Stimulated activated CD4-positive, alpha-beta T cell treated with anti-CD3 and anti-CD28 coated beads, Interleukin-12 subunit alpha, Interleukin-12 subunit beta, amount 100 ng/mL, for 48 hours (primary cell): ENCODE measurements around the gene SAMD10.
A peak's percentile ranks its signal among the peaks of the same experiment; 100 is the strongest.

Source experiments
- DNase-seq, 3 donors: peaks; one replicate each; pipeline ENCODE4 v3.0.0-alpha.2; 2020; ENCODE audit warnings: low read depth in 2 of 3, low spot score in 1 of 3

The SAMD10 gene

DNA sequence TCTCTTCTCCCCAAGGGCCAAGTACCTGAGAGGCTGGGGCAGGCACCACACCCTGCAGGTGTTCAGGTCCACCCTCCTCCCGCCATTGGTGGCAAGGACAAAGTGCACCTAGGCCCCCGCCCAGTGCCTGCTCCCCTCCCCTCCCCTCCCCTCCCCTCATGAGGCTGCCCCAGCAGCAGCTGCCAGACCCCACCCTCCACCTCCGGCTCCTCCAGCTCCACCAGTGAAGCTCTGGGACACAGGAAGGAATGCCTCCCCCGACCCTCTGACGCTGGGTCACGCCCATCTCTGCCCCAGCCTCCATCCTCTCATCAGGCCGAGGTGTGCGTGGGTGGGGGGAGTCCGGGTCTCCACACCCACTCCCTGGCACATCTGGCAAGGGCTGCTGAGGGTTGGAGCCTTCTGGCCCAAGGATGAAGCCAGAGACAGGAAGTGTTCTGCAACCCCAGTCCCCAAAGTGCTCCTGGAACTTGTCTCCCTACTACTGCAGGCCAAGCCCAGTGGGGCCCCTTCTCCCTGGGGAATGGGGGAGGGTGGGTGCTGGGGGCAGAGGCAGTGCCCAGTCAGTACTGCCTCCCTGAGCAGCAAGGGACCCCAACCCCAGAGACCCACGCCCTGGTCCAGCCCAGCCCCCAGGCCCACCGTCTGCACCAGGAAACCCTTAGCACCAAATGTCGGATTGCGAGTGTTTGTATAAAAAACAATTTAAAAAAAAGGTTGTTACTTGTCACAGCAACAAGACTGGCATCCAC is 21.6 kb downstream of the SAMD10 start:
- no peak for DNase-seq

GRCh38 chr20:63957004-63957689 is 22.3 kb downstream of the SAMD10 start:
- DNase-seq, result peak in 2 of 3 donors; percentile 45 to 58

GRCh38 chr20:63956664-63957003 is 22.8 kb downstream of the SAMD10 start:
- DNase-seq, result no peak

GRCh38 chr20:63955827-63956663 is 23.4 kb downstream of the SAMD10 start, which contains the start of gene UCKL1:
TSS of gene UCKL1 (minus strand) at chr20:63956416. CDS start at chr20:63956372, 44 bp downstream.
- DNase-seq, result peak; percentile 74 to 87 (median 83)

DNA sequence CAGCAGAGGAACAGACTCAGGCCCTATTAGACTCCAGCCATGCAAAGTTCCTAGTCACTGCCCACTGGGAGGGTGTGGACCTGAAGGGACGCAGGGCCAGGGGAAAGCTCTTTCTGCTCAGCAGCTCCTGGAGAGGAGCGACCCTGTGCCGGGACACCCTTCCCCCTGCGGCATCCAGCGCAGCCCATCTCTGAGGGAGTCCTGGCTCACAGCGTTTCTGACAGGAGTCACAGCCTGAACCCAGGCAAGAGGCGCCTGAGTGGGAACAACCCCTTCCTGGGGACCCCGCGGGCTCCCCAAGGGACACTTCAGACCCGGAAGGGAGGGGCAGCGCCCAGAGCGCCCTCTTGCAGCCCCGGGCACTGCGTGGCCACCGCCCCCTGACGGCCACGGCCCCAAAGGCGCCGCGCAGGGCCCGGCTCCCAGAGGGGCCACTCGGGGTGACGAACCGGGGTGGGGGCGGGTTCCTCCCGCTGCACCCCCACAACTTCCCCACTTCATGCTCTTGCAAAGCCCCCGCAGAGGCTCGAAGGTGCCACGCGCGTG is 24.1 kb downstream of the SAMD10 start:
- DNase-seq, result no peak

GRCh38 chr20:63953764-63954429 is 25.5 kb downstream of the SAMD10 start:
- DNase-seq, result no peak

GRCh38 chr20:63952769-63953168 is 26.7 kb downstream of the SAMD10 start:
- no peak for DNase-seq

DNA sequence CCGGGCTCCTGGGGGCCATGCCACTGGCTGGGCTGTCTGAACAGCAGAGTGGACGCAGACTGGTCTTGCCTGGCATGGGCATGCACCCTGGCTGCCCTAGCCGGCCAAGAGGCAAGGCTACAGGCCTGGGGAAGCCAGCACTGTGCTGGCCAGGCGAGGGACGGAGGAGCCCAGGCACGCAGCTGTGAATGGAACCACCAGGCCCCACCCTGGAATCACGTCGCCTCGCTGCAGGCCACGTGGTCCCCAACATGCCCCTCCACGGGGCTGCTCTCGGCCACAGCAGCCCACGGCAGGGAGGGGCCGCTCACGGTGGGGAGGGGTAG is 27.3 kb downstream of the SAMD10 start:
- DNase-seq, result no peak

DNA sequence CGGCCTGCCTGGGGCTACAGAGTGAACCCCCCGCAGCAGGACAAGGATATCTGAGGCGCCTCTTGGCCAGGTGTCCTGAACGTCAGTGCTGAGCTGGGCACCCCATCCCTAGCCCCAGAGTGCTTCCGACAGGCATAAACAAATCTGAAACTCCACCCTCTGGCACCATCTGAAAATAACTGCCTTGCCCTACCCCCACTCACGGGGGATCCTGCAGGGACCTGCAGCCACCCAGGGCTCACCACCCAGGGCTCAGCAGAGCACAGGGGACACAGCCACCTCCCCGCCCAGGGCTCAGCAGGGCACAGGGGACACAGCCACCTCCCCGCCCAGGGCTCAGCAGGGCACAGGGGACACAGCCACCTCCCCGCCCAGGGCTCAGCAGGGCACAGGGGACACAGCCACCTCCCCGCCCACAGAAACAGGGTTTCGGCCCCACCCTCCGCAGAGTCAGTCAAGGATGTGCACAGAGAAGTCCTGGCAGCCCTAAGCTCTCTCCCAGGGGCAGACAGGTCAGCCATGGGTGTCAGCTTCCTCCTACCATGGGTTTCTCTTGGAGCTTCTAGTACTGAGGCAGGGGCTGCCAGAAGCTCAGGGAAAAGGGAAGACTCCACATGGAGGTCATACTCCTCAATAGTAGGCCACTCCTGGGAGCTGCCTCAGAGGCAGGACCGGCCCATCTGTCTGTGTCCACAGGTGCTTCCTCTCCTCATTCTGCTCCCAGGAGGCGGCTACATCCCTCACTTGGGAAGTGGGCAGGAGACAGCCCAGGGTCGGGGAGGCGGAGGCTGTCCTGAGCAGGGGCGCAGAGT is 27.8 kb downstream of the SAMD10 start:
- DNase-seq, result no peak

- no peak for DNase-seq
These were observed 28.6 kb downstream of the SAMD10 start for GRCh38 chr20:63950701-63951397.

GRCh38 chr20:63947638-63948456 is 31.6 kb downstream of the SAMD10 start:
- DNase-seq, result no peak

DNA sequence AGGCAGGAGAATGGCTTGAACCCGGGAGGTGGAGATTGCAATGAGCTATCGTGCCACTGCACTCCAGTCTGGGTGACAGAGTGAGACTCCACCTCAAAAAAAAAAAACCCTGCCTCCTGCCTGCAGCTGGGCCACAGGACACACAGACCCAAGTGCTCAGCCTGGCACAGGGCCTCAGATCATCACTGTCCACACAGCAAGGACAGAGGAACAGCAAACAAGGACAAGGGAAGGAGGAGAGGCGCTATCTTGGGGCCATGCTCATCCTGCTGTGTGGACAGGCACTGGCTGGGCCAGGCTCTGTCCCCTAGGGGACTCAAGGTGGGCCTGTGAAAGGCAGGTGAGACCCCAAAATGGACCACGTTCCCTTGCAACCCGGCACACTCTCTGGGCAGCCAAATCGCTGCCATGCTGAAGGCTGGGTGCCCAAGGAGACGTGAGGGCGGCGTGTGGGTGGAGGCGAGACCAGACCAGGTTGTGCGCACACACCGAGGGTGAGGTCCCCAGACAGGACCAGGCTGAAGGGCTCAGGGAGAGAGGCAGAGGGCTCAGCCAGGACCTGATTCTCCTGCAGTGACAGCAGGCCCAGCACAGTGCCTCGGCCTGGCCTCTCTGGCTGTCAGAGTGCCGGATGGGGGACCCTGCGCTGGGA is 32.3 kb downstream of the SAMD10 start:
- no peak for DNase-seq

GRCh38 chr20:63945921-63946920 is 33.2 kb downstream of the SAMD10 start:
- no peak for DNase-seq

DNA sequence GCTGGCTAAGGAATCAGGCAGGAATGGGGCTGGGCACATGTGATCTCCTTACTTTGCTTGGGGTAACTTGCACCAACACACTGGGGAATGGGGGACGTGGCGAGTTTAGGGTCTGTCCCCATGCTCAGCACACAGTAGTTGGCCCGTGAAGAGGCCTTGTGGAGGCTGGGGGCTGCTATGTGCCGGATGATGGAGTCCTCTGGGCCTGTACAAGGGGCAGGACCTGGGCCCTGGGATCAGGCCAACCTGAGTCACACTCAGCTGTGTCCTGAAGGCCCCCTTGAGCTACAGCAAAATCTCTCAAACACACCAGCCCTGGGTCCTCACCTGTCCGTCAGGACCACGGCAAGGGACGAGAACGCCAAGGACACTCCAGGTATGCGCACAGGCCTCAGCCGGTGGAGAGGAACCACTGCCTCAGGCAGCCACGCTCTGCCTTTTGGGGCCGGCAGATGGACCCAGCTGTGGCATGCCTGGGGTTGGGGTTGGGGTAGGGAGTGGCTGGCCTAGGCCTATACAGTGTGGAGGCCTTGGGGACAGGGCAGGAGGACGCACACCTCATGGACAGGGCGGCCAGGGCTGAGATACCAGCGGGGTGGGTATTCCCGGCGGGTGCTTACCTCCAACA is 34.3 kb downstream of the SAMD10 start:
- DNase-seq, result no peak

GRCh38 chr20:63944078-63944941 is 35.1 kb downstream of the SAMD10 start:
- no peak for DNase-seq

DNA sequence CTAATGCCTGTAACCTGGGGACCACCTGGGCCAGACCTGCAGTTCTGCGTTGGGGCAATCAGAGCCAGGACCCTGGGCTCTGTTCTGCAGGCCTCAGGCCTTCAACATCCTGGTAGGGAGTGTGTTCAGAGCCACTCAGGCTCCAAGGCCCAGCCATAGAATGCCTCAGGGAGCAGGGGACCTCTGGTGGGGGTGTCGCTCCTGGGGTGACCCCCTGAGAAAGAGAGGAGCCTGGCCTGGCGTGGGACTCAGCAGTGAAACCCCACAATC is 35.7 kb downstream of the SAMD10 start:
- no peak for DNase-seq
